NOMO-1 treated with DMSO at 0.1 percent for 48 hours (cell line): ENCODE measurements around the gene ZNF503.
"Not testable (repeated sequence)": the region's sequence is repeated elsewhere in the genome, so short reads cannot be mapped to it uniquely, and the experiment has no call there.

Experiments
- DNase-seq: peaks from one replicate; lab custom pipeline; 2025; ENCODE audit not compliant: unreplicated experiment; lab: John Stamatoyannopoulos, UW

ZNF503 gene

GRCh38 chr10:75396631-75397495, 4.7 kb downstream of the ZNF503 start:
- DNase-seq: no peak

- DNase-seq: no peak
Measured at GRCh38 chr10:75395932-75396630, 5.5 kb downstream of the ZNF503 start.

GRCh38 chr10:75395066-75395931, 6.3 kb downstream of the ZNF503 start:
- DNase-seq: no peak

- DNase-seq: no peak
Measured at GRCh38 chr10:75394221-75394620, 7.3 kb downstream of the ZNF503 start.

GRCh38 chr10:75392744-75393143, 8.8 kb downstream of the ZNF503 start:
- DNase-seq: no peak

- no peak for DNase-seq
Measured at GRCh38 chr10:75392271-75392670, 9.3 kb downstream of the ZNF503 start.

GRCh38 chr10:75390178-75390577, 11.4 kb downstream of the ZNF503 start:
- DNase-seq: no peak

- no peak for DNase-seq
Measured at GRCh38 chr10:75388082-75388481, 13.5 kb downstream of the ZNF503 start.

- no peak for DNase-seq
Measured at GRCh38 chr10:75386128-75386527, 15.4 kb downstream of the ZNF503 start.

- no peak for DNase-seq
Measured at GRCh38 chr10:75379817-75380216, 21.7 kb downstream of the ZNF503 start.

GRCh38 chr10:75379212-75379724, 22.3 kb downstream of the ZNF503 start:
- no peak for DNase-seq

- no peak for DNase-seq
Measured at GRCh38 chr10:75378379-75378778, 23.2 kb downstream of the ZNF503 start.

GRCh38 chr10:75377869-75378268, 23.7 kb downstream of the ZNF503 start:
- no peak for DNase-seq

- DNase-seq: peak; percentile 85
Measured at GRCh38 chr10:75375838-75376237, 25.7 kb downstream of the ZNF503 start.

GRCh38 chr10:75371010-75371409, 30.6 kb downstream of the ZNF503 start:
- DNase-seq: no peak

- DNase-seq: not testable (repeated sequence)
Measured at GRCh38 chr10:75369838-75370237, 31.7 kb downstream of the ZNF503 start.

- DNase-seq: no peak
Measured at GRCh38 chr10:75367901-75368300, 33.7 kb downstream of the ZNF503 start.

GRCh38 chr10:75367021-75367487, 34.5 kb downstream of the ZNF503 start:
- DNase-seq: peak; percentile 83

GRCh38 chr10:75363431-75363830, 38.1 kb downstream of the ZNF503 start:
- no peak for DNase-seq

- DNase-seq: not testable (repeated sequence)
Measured at GRCh38 chr10:75359876-75360275, 41.7 kb downstream of the ZNF503 start.

GRCh38 chr10:75358835-75359421, 42.6 kb downstream of the ZNF503 start:
- peak; percentile 98 for DNase-seq
